Kidney tubule cell (primary cell): ENCODE measurements around the gene FAM149A.

ENCODE experiments used
- DNase-seq: peaks from one replicate; pipeline ENCODE4 v3.0.0-alpha.2; 2018; ENCODE audit warnings: low spot score

The FAM149A gene

GRCh38 chr4:186158966-186159365 lies 54.5 kb downstream of the FAM149A start:
- DNase-seq = no peak

GRCh38 chr4:186159613-186160012 lies 55.1 kb downstream of the FAM149A start:
- DNase-seq = no peak

GRCh38 chr4:186161138-186161537 lies 56.6 kb downstream of the FAM149A start:
- DNase-seq = no peak

GRCh38 chr4:186166852-186167512 lies 62.5 kb downstream of the FAM149A start:
- DNase-seq = no peak

GRCh38 chr4:186167605-186168004 lies 63.1 kb downstream of the FAM149A start:
- no peak for DNase-seq

- no peak for DNase-seq
These were observed 64.2 kb downstream of the FAM149A start for GRCh38 chr4:186168750-186169149.

GRCh38 chr4:186169333-186169944 lies 64.9 kb downstream of the FAM149A start:
- DNase-seq = no peak

GRCh38 chr4:186169945-186170802 lies 65.7 kb downstream of the FAM149A start:
- no peak for DNase-seq

GRCh38 chr4:186170966-186171365 lies 66.5 kb downstream of the FAM149A start:
- DNase-seq = no peak

GRCh38 chr4:186172546-186172945 lies 68.0 kb downstream of the FAM149A start:
- no peak for DNase-seq

GRCh38 chr4:186188107-186188506 lies 83.6 kb downstream of the FAM149A start:
- no peak for DNase-seq

- no peak for DNase-seq
These were observed 85.2 kb downstream of the FAM149A start for GRCh38 chr4:186189656-186190055.

- DNase-seq = peak; percentile 23
These were observed 86.2 kb downstream of the FAM149A start for GRCh38 chr4:186190581-186191199.

- DNase-seq = peak; percentile 87
These were observed 86.9 kb downstream of the FAM149A start, which contains the start of gene CYP4V2 for GRCh38 chr4:186191200-186192065. CYP4V2 (plus strand) TSS chr4:186191567; CDS start chr4:186191824, 257 bp downstream.

GRCh38 chr4:186192066-186192612 lies 87.6 kb downstream of the FAM149A start:
- DNase-seq = peak; percentile 55

- DNase-seq = no peak
These were observed 89.3 kb downstream of the FAM149A start for GRCh38 chr4:186193851-186194250.

GRCh38 chr4:186196063-186196462 lies 91.6 kb downstream of the FAM149A start:
- no peak for DNase-seq

- DNase-seq = no peak
These were observed 96.0 kb downstream of the FAM149A start for GRCh38 chr4:186200516-186200915.

- DNase-seq = no peak
These were observed 96.5 kb downstream of the FAM149A start for GRCh38 chr4:186201010-186201409.

GRCh38 chr4:186201535-186202230 lies 97.2 kb downstream of the FAM149A start:
- DNase-seq = peak; percentile 61
